Measurements from ENCODE around the gene LSM14B. TPM values are rescaled to one million over a fixed set of nuclear protein-coding genes. Genes with fewer than 3 reads are reported as not detected.

Gene LSM14B
- total and polyA plus RNA-seq, 8 donors = 0.58 to 27.2 (median 15.3) TPM

DNA sequence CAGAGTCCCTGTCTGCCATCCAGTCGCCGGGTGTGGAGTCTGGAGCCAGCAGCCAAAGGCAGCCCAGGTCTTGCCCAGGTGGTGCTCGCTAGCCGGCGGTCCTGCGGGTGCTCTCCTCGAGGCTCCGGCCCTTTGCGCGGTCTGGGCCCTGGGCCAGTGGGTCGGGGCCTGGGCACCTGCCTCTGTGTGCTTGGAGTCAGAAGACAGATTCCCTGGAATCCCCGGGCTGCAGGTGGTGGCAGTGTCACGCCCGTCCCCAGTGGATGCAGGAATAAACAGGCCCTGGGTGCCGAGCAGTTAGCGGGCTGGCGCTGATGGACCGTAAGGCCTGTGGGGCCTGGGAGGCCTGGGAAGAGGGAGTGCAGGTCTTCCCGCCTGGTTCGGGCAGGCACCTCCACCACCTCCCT, 26.6 kb downstream of the LSM14B start:
- DNase-seq = no peak
- Histone ChIP-seq H3K4me3 (no peak overlapping the region), H3K27me3 (no peaks in the 10 kb centered on the region), H3K9me3 (no peaks in the 10 kb centered on the region), H3K4me1 (peaks cover 11 to 63% (median 32%) of the 10 kb centered on the region in 4 donors), H3K27ac (no peak overlapping the region), H3K36me3 (peaks cover 0 to 14% (median 8%) of the 10 kb centered on the region in 4 donors)
- intact Hi-C loops (cut with DNase I; ENCODE audit: low total_unique reads) = no loop called here
- 79 to 82% (median 81%) methylated on average over 10 to 20 of the region's 20 CpGs for WGBS, 5 donors
- TF ChIP-seq CTCF (IDR thresholded peaks at IDR 0.05) (no peak), EP300 (IDR thresholded peaks at IDR 0.05) (no peak), POLR2AphosphoS5 (IDR thresholded peaks at IDR 0.05) (no peak), POLR2A (IDR thresholded peaks at IDR 0.05) (no peak)

GRCh38 chr20:62149532-62150309, 27.4 kb downstream of the LSM14B start:
- H3K4me3 ChIP-seq = no peak overlapping the region
- DNase-seq = no peak
- peaks cover 9 to 57% (median 27%) of the 10 kb centered on the region in 4 donors for H3K4me1 ChIP-seq
- WGBS, 5 donors = 75 to 83% (median 79%) methylated on average over 24 of the region's 24 CpGs
- no peaks in the 10 kb centered on the region for H3K27me3 ChIP-seq
- no peaks in the 10 kb centered on the region for H3K9me3 ChIP-seq
- TF ChIP-seq POLR2A (IDR thresholded peaks at IDR 0.05) (no peak), POLR2AphosphoS5 (IDR thresholded peaks at IDR 0.05) (no peak), EP300 (IDR thresholded peaks at IDR 0.05) (no peak), CTCF (IDR thresholded peaks at IDR 0.05) (no peak)
- peaks cover 0 to 22% (median 16%) of the 10 kb centered on the region in 4 donors for H3K36me3 ChIP-seq
- no peak overlapping the region for H3K27ac ChIP-seq
- intact Hi-C loops (cut with DNase I; ENCODE audit: low total_unique reads) = no loop called here

DNA sequence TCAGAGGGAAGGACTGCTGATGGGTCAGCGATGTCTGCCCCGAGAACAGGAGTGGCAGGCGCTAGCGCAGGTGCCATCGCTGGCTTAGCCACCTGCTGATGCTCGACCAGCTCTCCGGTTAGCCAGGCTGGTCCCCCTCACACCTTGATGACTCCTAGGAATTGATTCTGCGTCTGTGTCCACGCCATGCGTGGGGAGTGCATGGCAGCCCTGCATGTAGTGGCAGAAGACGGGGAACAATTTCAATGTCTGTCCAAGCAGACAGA, 28.0 kb downstream of the LSM14B start:
- TF ChIP-seq POLR2A (IDR thresholded peaks at IDR 0.05) (no peak), EP300 (IDR thresholded peaks at IDR 0.05) (no peak), POLR2AphosphoS5 (IDR thresholded peaks at IDR 0.05) (no peak), CTCF (IDR thresholded peaks at IDR 0.05) (no peak)
- H3K4me3 ChIP-seq = no peak overlapping the region
- peaks cover 4 to 52% (median 22%) of the 10 kb centered on the region in 4 donors for H3K4me1 ChIP-seq
- 90 to 97% (median 95%) methylated on average over 11 of the region's 11 CpGs for WGBS, 5 donors
- intact Hi-C loops (cut with DNase I; ENCODE audit: low total_unique reads) = no loop called here
- H3K36me3 ChIP-seq = peaks cover 0 to 28% (median 21%) of the 10 kb centered on the region in 4 donors
- DNase-seq = no peak
- H3K27me3 ChIP-seq = no peaks in the 10 kb centered on the region
- no peak overlapping the region for H3K27ac ChIP-seq
- no peaks in the 10 kb centered on the region for H3K9me3 ChIP-seq

- intact Hi-C loops (cut with DNase I; ENCODE audit: low total_unique reads) = no loop called here
- Histone ChIP-seq H3K27ac (no peak overlapping the region), H3K9me3 (no peaks in the 10 kb centered on the region), H3K36me3 (peaks cover 0 to 36% (median 27%) of the 10 kb centered on the region in 4 donors), H3K4me3 (no peak overlapping the region), H3K27me3 (no peaks in the 10 kb centered on the region), H3K4me1 (peaks cover 0 to 47% (median 17%) of the 10 kb centered on the region in 4 donors)
- no peak for DNase-seq
- TF ChIP-seq CTCF (IDR thresholded peaks at IDR 0.05) (no peak), EP300 (IDR thresholded peaks at IDR 0.05) (no peak), POLR2A (IDR thresholded peaks at IDR 0.05) (no peak), POLR2AphosphoS5 (IDR thresholded peaks at IDR 0.05) (no peak)
- 88 to 94% (median 92%) methylated on average over 9 to 11 of the region's 11 CpGs for WGBS, 5 donors
These were observed 28.9 kb downstream of the LSM14B start for GRCh38 chr20:62151225-62151624.
